ENCODE data around the gene HSPA4.
"Not testable (repeated sequence)": the region's sequence is repeated elsewhere in the genome, so short reads cannot be mapped to it uniquely, and the experiment has no call there.

The HSPA4 gene

DNA sequence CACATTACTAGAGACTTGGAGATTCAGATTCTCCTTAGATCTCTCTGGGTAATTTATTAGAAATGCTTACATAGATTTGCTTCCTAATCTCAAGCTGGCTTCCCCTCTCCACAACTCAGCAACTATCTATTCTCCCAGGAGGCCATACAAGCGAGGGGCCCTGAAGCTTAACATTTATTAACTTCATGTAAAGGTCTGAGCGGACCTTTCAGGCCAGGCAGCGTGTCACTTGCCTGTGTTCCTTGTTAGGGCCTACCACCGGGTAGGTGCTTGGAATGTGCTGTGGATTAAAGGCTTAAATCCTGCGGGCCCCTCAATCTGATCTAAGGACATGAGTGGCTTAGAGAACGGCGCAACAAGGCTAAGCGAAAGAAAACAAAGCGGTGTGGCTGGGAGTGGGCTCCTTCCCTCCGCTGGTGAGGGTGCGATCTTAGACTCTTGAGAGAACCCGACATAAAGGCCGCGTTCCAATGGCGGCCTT is 712 bp upstream of the HSPA4 start:
- DNase-seq: no peak

DNA sequence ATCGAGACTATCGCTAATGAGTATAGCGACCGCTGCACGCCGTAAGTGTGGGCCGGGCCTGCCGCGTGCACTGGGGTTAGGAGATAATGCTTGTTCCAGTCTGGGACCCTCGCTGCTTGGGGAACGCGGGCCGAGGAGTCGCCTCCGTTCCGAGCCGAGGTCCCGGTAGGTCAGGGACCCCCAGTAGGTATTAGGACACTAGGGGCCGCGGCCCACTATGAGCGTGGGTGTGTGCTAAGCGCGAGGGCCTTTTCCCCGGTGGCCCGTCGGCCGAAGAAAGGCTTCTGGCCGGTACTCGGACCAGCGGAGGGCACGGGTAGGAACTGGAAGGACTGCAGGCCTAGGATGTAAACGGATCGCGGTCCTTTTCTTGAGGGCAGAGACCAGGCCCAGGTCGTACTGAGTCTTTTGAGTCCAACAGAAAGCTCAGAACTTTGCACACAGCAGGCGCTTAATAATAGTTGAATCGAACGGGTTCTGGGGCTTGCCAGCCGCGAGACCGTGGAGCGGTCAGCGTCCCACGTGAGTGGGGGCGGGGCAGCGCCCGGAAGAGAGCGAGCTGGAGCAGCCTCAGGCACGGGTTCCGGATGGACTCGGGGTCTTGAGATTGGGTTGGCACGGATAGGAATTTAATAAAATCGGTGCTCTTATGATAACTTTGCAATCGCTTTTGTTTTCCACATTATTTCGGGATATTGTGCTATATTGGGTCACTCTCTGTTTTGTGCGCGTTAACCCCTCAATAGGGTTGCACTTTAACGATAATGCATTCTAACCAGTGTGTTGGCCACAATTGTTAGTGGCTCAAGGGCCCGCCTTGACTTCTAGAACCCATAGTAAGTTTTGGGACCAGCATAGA is 733 bp downstream of the HSPA4 start:
- peak; percentile 41 to 56 for DNase-seq

DNA sequence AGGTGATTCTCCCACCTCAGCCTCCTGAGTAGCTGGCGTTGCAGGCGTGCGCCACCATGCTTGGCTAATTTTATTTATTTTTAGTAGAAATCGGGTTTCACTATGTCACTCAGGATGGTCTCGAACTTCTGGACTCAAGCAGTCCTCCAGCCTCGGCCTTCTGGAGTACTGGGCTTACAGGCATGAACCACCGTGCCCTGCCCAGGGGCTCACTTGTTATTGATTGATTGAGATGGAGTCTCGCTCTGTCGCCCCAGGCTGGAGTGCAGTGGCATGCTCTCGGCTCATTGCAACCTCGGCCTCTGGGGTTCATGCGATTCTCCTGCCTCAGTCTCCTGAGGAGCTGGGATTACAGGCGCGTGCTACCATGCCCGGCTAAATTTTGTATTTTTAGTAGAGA is 1.6 kb downstream of the HSPA4 start:
- DNase-seq: no peak

DNA sequence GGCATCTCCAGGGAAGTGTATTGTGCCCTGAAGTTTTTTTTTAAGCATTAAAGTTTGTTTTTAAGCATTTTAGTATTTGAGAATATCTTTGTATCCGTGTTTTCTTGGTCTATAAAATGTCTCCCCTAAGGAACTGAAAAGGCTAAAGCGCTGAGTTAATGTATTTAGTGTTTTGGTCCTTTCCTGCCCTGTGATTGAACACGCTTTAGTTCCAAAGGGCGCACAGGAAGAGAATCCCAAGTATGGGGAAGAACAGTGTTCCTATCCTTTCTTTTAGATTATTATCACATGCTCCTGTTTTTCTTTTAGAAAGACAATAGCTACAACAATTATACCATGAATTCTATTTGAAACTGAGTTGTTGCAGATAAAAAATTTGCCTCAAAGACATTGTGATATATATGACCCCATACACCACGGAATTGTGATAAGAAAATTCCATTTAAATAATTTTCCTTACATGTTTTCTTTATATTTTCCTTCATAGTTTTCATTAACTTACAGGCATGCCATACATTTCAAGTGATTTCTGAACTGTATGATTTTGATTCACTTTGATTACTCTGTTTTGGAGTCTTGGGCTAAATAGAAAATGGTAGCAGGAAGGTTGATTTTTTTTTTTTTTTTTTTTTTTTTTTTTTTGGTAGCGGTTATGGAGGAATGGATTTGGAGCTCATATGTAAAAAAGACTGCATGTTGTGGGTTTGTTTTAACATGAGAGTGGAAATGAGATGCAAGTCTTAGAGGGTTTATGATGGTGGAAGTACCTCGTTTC is 3.1 kb downstream of the HSPA4 start:
- no peak for DNase-seq

DNA sequence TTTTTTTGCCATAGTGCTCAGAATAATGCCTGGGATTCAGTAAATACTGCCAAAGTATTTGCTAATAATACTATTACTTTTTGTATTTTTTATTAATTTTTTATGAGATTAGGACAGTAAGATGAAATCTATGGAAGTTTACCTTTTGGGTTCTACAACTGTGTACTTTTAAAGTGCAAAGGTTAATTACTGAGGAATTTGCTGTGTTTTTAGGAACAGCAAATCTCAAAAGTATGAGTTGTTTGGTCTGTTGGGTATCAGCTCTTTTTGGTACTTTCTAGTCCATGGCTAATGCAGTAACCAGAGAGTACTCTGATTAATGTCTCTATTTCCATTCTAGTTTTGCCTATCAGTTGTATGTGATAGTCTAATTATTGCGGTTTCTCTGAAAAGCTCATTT is 5.1 kb downstream of the HSPA4 start:
- no peak for DNase-seq

DNA sequence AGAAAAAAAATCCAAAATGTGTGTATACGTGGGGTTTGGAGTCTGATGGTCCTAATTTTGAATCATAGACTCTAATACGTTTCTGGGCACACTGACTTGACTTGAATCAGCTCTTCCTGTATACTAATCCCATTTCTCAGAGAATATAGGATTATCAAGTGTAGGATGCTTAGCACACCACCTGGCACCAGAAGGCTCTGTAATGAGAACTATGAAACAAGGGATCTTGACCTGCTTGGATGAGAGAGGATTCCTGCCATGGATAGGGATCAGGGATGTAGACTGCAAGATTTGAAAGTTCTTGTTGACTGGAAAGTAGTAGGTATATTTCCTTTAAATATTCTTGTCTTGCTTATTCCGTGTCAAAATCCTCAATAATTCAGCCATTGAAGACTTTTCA is 7.8 kb downstream of the HSPA4 start:
- DNase-seq: no peak

DNA sequence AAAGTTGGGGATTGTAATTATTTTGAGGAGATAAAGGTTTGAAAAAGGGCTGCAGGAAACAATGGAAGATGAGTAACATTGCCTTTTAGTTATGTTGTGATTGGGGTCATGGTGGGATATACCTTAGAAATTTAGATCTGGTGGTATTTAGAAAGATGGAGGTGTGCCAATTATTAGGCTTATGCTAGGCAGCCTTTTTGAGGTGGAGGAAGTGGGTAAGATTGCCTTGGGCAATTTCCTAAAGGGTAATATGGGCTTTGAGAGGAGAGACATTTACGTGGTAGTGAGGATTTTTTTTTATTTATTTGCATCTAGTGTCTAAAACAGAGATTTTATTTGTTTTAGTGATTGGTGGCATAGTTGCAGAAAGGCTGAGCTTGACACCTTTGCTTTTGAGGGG is 10.5 kb downstream of the HSPA4 start:
- DNase-seq: no peak

DNA sequence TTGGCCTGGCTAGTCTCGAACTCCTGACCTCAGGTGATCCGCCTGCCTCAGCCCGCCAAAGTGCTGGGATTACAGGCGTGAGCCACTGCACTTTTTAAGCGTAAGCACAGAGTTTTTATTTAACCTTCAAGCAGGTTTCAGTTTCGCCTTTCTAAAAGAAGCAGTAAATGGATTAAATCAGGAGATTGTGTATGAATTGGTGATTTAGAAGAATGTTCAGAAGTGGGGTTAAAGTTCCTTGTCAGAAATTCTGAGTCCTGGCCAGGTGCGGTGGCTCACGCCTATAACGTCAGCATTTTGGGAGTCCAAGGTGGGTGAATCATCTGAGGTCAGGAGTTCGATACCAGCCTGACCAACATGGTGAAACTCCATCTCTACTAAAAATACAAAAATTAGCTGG is 12.2 kb downstream of the HSPA4 start:
- no peak for DNase-seq

DNA sequence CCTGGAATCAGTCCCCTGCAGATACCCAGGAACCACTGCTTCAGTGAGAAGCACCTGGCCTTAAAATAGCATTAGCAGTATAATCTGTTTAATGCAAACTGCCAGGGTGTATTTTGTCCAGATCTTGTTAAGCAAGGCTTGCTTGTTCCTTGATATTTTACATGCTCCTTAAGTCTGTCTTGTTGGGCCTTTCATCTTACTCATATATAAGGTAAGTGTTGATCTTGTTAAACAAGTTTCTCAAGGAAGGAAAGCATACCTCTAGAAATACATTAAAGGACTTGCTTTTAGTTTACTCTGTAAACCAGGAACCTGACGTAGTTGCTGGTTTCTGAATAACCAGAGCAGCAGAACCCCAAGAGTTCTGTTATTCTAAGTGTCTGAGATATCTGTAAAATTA is 13.7 kb downstream of the HSPA4 start:
- no peak for DNase-seq

DNA sequence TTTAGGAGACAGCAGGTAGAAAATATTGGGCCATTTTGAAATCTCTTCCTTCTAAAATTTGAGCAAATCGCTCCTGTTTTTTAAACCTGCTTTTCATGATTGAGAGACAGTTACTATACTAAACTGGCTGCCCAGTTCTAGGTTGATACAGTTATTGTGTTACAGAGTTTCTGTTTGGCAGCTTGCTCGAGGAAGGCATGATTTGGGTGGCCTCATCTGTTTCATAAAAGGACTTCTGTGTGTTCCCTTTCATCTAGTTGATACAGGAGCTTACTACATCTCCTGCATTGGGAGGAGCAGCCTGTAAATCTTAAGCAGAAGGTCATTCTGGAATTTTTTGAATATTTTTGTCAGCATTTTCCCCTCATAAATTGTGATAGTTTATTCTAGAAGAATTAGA is 14.2 kb downstream of the HSPA4 start:
- no peak for DNase-seq

DNA sequence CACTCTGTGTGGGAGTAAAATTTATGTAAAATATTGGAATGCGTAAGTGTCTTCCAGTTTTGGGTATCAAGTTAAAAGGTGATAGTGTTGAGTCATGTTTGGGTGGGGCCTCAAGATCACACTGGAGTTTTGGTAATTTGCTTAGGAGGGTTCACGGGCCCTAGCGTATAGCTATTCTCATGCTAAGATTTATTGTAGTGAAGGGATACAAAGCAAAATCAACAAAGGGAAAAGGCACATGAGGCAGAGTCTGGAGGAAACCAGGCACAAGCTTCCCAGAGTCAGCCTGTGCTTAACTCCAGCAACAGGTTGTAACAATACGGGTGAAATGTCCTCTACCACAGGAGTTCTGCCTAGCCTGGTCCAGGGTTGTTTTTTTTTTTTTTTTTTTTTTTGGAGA is 20.2 kb downstream of the HSPA4 start:
- DNase-seq: no peak

DNA sequence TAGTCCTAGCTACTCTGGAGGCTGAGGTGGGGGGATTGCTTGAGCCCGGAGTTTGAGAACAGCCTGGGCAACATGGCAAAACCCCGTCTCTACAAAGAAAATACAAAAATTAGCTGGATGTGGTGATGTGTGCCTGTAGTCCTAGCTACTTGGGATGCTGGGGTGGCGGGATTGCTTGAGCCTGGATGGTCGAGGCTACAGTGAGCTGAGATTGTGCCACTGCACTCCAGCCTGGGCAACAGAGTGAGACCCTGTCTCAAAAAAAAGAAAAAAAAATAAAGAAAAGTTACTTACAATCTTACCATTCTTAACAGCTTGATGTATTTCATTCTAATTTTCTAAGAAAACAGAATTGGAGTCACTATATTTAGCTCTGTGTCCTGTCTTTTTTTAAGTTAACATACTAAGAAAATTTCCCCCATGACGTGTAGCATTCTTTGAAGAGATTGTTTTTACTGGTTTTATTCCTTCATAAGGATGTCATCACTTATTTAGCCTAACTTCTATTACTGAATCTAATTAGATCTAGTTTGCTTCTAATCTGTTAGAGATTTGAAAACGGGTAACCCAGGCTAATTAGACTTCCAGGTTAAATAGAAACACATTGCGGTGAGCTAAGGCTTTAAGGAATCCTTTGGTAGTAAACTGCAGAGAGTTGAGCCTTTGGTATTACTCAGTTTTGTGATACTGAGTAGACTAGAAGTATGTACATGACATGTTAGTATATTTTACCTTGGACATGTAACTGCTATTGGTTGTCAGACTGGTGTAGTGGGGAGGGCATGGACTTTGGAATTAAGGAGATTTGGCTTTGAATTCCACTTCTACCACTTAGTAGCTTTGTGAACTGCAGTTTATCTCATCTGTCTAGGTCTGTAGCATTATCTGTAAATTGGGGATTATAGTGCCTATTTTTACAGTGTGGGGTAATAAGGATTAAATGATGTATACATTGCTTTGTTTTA is 24.0 kb downstream of the HSPA4 start:
- DNase-seq: no peak

DNA sequence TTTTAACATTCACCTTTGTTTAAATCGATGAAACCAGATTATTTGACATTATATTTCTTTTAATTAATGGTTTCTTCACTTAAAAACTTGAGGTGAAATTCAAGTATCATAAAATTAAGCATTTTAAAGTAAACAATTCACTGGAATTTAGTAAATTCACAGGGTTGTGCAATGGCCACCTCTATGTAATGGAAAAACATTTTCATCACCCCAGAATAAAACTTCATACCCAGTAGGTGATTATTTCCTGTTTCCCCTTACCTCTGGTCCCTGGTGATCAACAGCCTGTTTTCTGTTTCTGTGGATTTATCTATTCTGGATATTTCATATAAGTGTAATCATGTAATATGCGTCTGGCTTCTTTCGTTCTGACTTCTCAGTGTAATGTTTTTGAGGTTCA is 27.2 kb downstream of the HSPA4 start:
- no peak for DNase-seq

DNA sequence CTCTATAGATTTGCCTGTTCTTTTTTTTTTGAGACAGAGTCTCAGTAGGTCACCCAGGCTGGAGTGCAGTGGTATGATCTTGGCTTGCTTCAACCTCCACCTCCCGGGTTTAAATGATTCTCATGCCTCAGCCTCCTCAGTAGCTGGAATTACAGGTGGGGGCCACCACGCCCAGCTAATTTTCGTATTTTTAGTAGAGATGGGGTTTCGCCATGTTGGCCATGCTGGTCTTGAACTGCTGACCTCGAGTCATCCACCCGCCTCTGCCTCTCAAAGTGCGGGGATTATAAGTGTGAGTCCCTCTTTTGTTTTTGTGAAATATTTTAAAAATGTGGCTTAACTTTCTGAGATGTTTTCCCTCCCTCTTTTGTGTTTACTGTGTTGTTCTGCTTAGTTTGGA is 29.2 kb downstream of the HSPA4 start:
- DNase-seq: no peak

DNA sequence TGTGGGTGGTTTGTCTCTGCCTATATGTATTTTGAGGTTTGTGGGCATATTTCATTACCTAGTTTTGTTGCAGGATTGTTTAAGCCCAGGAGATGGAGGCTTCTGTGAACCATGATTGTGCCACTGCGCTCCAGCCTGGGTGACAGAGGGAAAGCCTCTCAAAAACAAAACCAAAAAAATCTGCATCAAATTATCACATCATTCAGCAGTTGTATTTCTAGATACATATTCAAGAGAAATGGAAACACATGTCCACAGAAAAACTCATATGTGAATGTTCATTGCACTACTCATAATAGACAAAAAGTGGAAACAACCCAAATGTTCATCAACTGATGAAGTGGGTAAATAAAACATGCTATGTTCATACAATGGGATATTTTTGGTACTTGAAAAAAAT is 29.9 kb downstream of the HSPA4 start:
- DNase-seq: no peak

DNA sequence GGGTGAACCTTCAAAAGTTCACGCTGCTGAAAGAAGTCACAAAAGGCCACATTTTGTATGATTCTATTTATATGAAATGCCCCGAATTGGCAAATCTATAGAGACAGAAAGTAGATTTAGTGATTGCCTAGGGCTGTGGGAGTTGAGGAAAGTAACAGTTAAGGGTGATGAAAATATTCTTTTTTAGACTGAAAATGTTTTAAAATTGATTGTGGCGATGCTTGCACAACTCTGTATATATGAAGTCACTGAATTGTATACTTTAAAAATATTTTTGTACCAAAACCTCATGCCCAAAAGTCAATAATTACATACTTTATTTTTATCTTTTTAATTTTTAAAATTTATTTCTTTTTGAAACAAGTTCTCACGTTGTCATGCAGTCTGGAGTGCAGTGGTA is 30.3 kb downstream of the HSPA4 start:
- no peak for DNase-seq

DNA sequence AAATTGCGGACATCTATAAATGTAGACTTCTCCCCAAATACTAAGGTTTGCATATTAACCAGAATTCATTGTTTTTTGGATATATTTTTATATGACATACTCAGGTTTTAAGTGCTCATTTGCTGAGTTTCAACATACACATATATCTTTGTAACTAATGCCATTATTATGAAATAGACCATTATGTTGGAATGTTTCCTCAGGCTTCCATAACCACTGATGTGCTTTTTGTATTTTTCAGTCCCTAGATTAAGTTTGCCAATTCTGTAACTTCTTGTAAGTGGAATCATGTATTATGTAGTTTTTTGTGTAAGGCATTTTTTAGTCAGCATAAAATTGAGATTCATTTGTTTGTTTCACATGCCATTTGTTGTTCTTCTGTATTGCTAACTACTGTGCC is 32.1 kb downstream of the HSPA4 start:
- no peak for DNase-seq

DNA sequence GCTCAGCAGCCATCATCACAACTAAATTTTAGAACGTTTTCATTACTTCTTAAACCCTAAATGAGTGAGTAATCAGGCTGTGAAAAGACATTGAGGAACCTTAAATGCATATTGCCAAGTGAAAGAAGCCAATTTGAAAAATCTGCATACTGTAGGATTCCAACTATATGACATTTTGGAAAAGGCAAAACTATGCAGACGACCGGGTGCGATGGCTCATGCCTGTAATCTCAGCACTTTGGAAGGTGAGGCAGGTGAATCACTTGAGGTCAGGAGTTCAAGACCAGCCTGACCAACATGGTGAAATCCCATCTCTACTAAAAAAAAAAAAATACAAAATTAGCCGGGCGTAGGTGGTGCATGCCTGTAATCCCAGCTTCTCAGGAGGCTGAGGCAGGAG is 33.4 kb downstream of the HSPA4 start:
- DNase-seq: not testable (repeated sequence)

DNA sequence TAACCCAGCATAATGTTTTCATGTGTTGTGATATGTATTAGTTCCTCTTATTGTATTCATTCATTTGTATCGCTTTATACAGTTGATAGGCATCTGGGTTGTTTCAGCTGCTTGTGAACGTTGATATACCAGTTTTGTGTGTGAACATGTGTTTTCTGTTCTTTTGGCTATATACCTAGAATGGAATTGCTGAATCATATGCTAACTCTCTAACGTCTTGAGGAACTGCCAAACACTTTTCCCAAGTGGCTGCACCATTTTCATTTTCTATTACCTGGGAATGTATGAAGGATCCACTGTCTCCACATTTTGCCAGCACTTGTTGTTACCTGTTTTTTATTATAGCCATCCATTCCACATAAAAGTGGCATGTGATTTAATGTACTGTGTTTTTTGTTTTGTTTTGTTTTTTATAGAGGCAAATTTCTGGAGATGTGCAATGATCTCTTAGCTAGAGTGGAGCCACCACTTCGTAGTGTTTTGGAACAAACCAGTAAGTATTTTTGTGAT is 34.6 kb downstream of the HSPA4 start:
- DNase-seq: no peak

DNA sequence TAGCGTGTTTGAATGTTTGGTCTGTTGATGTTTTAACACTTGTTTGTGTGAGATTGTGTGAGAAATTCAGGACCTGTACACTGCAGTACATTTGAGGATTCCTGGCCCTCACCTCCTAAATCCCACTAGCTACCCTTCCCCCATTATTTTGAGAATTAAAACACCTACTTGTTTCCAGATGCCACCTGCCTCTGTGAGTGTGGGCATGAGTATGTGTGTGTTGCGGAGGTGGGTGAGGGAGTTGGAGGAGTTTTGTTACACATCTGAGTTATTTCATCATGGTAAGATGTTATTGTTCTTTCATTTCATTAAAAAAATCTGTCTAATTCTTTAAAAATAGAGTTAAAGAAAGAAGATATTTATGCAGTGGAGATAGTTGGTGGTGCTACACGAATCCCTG is 36.3 kb downstream of the HSPA4 start:
- DNase-seq: no peak

DNA sequence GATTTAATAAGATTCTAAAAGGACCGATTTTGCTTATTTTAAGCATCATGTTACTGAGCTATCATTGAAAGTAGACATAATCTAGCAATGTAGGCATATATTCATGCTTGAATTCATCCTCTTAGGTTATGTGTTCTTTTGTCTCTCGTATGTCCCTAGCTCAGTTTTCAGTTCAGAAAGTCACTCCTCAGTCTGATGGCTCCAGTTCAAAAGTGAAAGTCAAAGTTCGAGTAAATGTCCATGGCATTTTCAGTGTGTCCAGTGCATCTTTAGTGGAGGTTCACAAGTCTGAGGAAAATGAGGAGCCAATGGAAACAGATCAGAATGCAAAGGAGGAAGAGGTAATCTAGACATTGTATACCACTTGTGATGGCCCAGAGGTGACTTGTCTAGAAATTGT is 39.2 kb downstream of the HSPA4 start:
- DNase-seq: no peak

DNA sequence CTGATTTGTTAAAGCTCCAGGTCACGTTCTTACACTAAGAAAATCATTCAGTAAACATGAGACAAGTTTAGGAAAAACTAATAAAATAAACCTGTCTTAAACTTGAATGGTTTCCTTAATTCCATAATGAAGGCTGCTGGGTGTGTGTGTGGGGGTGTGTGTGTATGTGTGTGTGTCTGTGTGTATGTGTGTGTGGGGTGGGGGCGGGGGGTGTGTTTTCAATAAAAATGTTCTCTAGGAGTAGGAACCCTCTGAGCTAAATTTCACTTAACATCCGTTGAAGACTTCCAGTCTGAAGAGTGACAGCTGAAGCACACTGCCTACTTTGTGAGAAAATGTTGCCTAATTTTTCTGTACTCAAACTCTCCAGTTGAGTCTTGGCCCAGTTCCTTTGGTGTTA is 54.5 kb downstream of the HSPA4 start:
- DNase-seq: no peak
